ENCODE measurements around the gene RAD51B.

Gene RAD51B

GRCh38 chr14:68645371-68645770 lies 825.8 kb downstream of the RAD51B start:
- TF ChIP-seq CTCF (IDR thresholded peaks at IDR 0.05; ENCODE audit: low read depth, low read length): no peak
- Histone ChIP-seq H3K36me3 (no peaks in the 10 kb centered on the region), H3K4me3 (ENCODE audit: low read depth, low read length) (no peak overlapping the region), H3K4me1 (no peaks in the 10 kb centered on the region), H3K27me3 (no peaks in the 10 kb centered on the region), H3K9me3 (no peaks in the 10 kb centered on the region)
- no peak for DNase-seq

- Histone ChIP-seq H3K4me1 (no peaks in the 10 kb centered on the region), H3K4me3 (ENCODE audit: low read depth, low read length) (no peak overlapping the region), H3K27me3 (no peaks in the 10 kb centered on the region), H3K36me3 (no peaks in the 10 kb centered on the region), H3K9me3 (no peaks in the 10 kb centered on the region)
- TF ChIP-seq CTCF (IDR thresholded peaks at IDR 0.05; ENCODE audit: low read depth, low read length): no peak
- no peak for DNase-seq
Observed at GRCh38 chr14:68649476-68650189, 830.1 kb downstream of the RAD51B start.

GRCh38 chr14:68650404-68650994 lies 830.9 kb downstream of the RAD51B start:
- Histone ChIP-seq H3K4me3 (ENCODE audit: low read depth, low read length) (no peak overlapping the region), H3K27me3 (no peaks in the 10 kb centered on the region), H3K36me3 (no peaks in the 10 kb centered on the region), H3K9me3 (no peaks in the 10 kb centered on the region), H3K4me1 (peaks cover 4% of the 10 kb centered on the region)
- no peak for DNase-seq
- TF ChIP-seq CTCF (IDR thresholded peaks at IDR 0.05; ENCODE audit: low read depth, low read length): no peak

- no peak for TF ChIP-seq CTCF (IDR thresholded peaks at IDR 0.05; ENCODE audit: low read depth, low read length)
- no peaks in the 10 kb centered on the region for H3K36me3 ChIP-seq
- no peaks in the 10 kb centered on the region for H3K27me3 ChIP-seq
- H3K4me3 ChIP-seq (ENCODE audit: low read depth, low read length): no peak overlapping the region
- DNase-seq: no peak
- no peaks in the 10 kb centered on the region for H3K9me3 ChIP-seq
- peaks cover 4% of the 10 kb centered on the region for H3K4me1 ChIP-seq
Observed at GRCh38 chr14:68651075-68651474, 831.5 kb downstream of the RAD51B start.

GRCh38 chr14:68651652-68652432 lies 832.3 kb downstream of the RAD51B start:
- no peak overlapping the region for H3K4me3 ChIP-seq (ENCODE audit: low read depth, low read length)
- H3K4me1 ChIP-seq: peaks cover 4% of the 10 kb centered on the region
- DNase-seq: no peak
- TF ChIP-seq CTCF (IDR thresholded peaks at IDR 0.05; ENCODE audit: low read depth, low read length): no peak
- H3K9me3 ChIP-seq: no peaks in the 10 kb centered on the region
- no peaks in the 10 kb centered on the region for H3K27me3 ChIP-seq
- no peaks in the 10 kb centered on the region for H3K36me3 ChIP-seq

- no peak for TF ChIP-seq CTCF (IDR thresholded peaks at IDR 0.05; ENCODE audit: low read depth, low read length)
- Histone ChIP-seq H3K4me3 (ENCODE audit: low read depth, low read length) (no peak overlapping the region), H3K27me3 (no peaks in the 10 kb centered on the region)
Observed at GRCh38 chr14:68652433-68652690, 832.8 kb downstream of the RAD51B start.

More at GRCh38 chr14:68652433-68652690, 832.8 kb downstream of the RAD51B start:
- DNase-seq: no peak
- Histone ChIP-seq H3K4me1 (peaks cover 4% of the 10 kb centered on the region), H3K36me3 (no peaks in the 10 kb centered on the region), H3K9me3 (no peaks in the 10 kb centered on the region)

Measured in BE2C (cell line).